B cell (primary cell): ENCODE results near the gene PSME1. TPM values are rescaled to one million over a fixed set of nuclear protein-coding genes. Genes with fewer than 3 reads are reported as not detected.

Source experiments
- ATAC-seq: fragments of 200-7000 bp; cut with Tn5 transposase; one replicate; pipeline ENCODE4 v1.10.0; 2021; ENCODE audit warnings: low read depth, mild to moderate bottlenecking, moderate number of reproducible peaks, moderate library complexity
- CTCF ChIA-PET: fragments of 350-600 bp; sonication (Branson Sonifier 250); formaldehyde crosslinking; loops from one replicate; lab custom pipeline; 2021; ENCODE audit warnings: antibody characterized with exemption, inconsistent platforms; lab: Charles Lee
- POLR2A ChIA-PET: fragments of 350-600 bp; sonication (Branson Sonifier 250); formaldehyde crosslinking; loops from one replicate; lab custom pipeline; 2021; ENCODE audit warnings: antibody characterized with exemption; lab: Charles Lee
- DNase-seq: peaks from one replicate; pipeline ENCODE4 v3.0.0; 2013
- H2AFZ ChIP-seq: 2 replicates; pipeline ENCODE4 v1.6.1; 2012; ENCODE audit warnings: mild to moderate bottlenecking, low read depth, low read length; ENCODE audit not compliant: insufficient read depth, poor library complexity, severe bottlenecking
- H3K27ac ChIP-seq, 2 donors: 1 replicate in 1 of 2; 2 replicates in 1 of 2; pipeline ENCODE4 v1.5.1; 2012 to 2013; ENCODE audit warnings: low read length in 2 of 2, mild to moderate bottlenecking in 2 of 2, moderate library complexity in 1 of 2
- H3K27me3 ChIP-seq, 4 experiments: fragments of 200-600 bp in 1 of 4; sonication (generic) in 1 of 4; replicated peaks in 1 of 4; 1 replicate in 2 of 4; 2 replicates in 2 of 4; pipeline versions ENCODE4 v1.6.1 to v1.7.0; 2013 to 2016; ENCODE audit warnings: low read length in 3 of 4, mild to moderate bottlenecking in 2 of 4, mixed read lengths in 1 of 4, moderate library complexity in 1 of 4; ENCODE audit not compliant: insufficient read depth in 4 of 4, control insufficient read depth in 3 of 4; ENCODE audit errors: control extremely low read depth in 1 of 4
- H3K36me3 ChIP-seq, 2 experiments: replicated peaks in 1 of 2; 1 replicate in 1 of 2; 2 replicates in 1 of 2; pipeline versions ENCODE4 v1.6.1 to v1.7.1; 2013; ENCODE audit warnings: low read length in 1 of 2; ENCODE audit not compliant: insufficient read depth in 2 of 2, control insufficient read depth in 1 of 2; ENCODE audit errors: control extremely low read depth in 1 of 2, extremely low read depth in 1 of 2
- H3K4me1 ChIP-seq, 2 donors: fragments of 200-600 bp in 1 of 2; sonication (generic) in 1 of 2; 1 replicate in 1 of 2; 2 replicates in 1 of 2; pipeline versions ENCODE4 v1.5.1 to v1.6.1; 2013 to 2017; ENCODE audit warnings: low read length in 2 of 2; ENCODE audit not compliant: control insufficient read depth in 2 of 2, insufficient read depth in 2 of 2
- H3K4me2 ChIP-seq: replicated peaks from 2 replicates; pipeline ENCODE3; 2012; ENCODE audit warnings: mild to moderate bottlenecking, low read depth, low read length; ENCODE audit not compliant: poor library complexity, severe bottlenecking
- H3K4me3 ChIP-seq, 5 experiments: fragments of 200-600 bp in 1 of 5; sonication (generic) in 1 of 5; 1 replicate in 3 of 5; 2 replicates in 2 of 5; pipeline versions ENCODE4 v1.5.1 to v1.7.0; 2011 to 2016; ENCODE audit warnings: low read length in 4 of 5, mild to moderate bottlenecking in 4 of 5, low read depth in 2 of 5, control low read depth in 1 of 5, moderate library complexity in 1 of 5; ENCODE audit not compliant: insufficient read depth in 1 of 5; ENCODE audit errors: control extremely low read depth in 1 of 5, extremely low read depth in 1 of 5
- H3K79me2 ChIP-seq: fragments of 200-600 bp; sonication (generic); one replicate; pipeline ENCODE4 v1.6.0; 2016; ENCODE audit warnings: low read length; ENCODE audit not compliant: control insufficient read depth, insufficient read depth
- H3K9ac ChIP-seq: fragments of 200-600 bp; sonication (generic); 2 replicates; pipeline ENCODE4 v1.6.1; 2017; ENCODE audit warnings: mild to moderate bottlenecking, low read length, moderate library complexity
- H3K9me3 ChIP-seq, 3 donors: one replicate each; pipeline versions ENCODE4 v1.6.1 to v1.7.1; 2013; ENCODE audit warnings: low read length in 2 of 3; ENCODE audit not compliant: control insufficient read depth in 2 of 3, insufficient read depth in 1 of 3; ENCODE audit errors: control extremely low read depth in 1 of 3
- H4K20me1 ChIP-seq: 2 replicates; pipeline ENCODE4 v1.6.0; 2012; ENCODE audit warnings: mild to moderate bottlenecking, low read length; ENCODE audit not compliant: insufficient read depth, control insufficient read depth, poor library complexity, severe bottlenecking
- H3K27ac Mint-ChIP-seq: one replicate; pipeline ENCODE4 v1.8.0; 2021; ENCODE audit warnings: mixed read lengths
- H3K27me3 Mint-ChIP-seq: one replicate; pipeline ENCODE4 v1.8.0; 2021; ENCODE audit warnings: mixed read lengths
- H3K4me1 Mint-ChIP-seq: one replicate; pipeline ENCODE4 v1.8.0; 2021; ENCODE audit warnings: mixed read lengths
- H3K4me3 Mint-ChIP-seq: one replicate; pipeline ENCODE4 v1.8.0; 2021; ENCODE audit warnings: mixed read lengths
- H3K9me3 Mint-ChIP-seq: one replicate; pipeline ENCODE4 v1.8.0; 2022; ENCODE audit warnings: mixed read lengths; ENCODE audit not compliant: insufficient read depth
- EZH2 ChIP-seq: IDR thresholded peaks from 2 replicates; pipeline ENCODE4 v1.6.1; 2012; ENCODE audit warnings: borderline replicate concordance, low read depth, mild to moderate bottlenecking, moderate library complexity, low read length; ENCODE audit not compliant: insufficient read depth, poor library complexity, severe bottlenecking
- WGBS: methylation state at CpG from one replicate; pipeline ENCODE4 v1.1.5; 2013; ENCODE audit warnings: missing lambda C conversion rate; ENCODE audit not compliant: insufficient coverage; 5-methylcytosine and 5-hydroxymethylcytosine counted together
- intact Hi-C: fragments of 100-400 bp; cut with micrococcal nuclease; formaldehyde crosslinking; loops from one replicate; pipeline ENCODE4 v1.10.0; 2022
- polyA plus RNA-seq: library from polyadenylated mRNA; depleted of rRNA; stranded (reverse); fragments of >200 nt; gene quantifications from 2 replicates; pipeline ENCODE4 v1.2.3, GENCODE V29; 2012
- total RNA-seq, 2 donors: library from RNA; stranded (reverse); fragments of 120-200 nt in 1 of 2; gene quantifications; 1 replicate in 1 of 2; 2 replicates in 1 of 2; pipeline versions ENCODE4 v1.2.3 to v1.2.4, GENCODE V29; 2013 to 2022
- TF ChIP-seq, protein P1 (sequence below): fragments of 200-600 bp; IDR thresholded peaks from one replicate; pipeline ENCODE4 v1.8.0; 2022; ENCODE audit warnings: antibody characterized with exemption, mild to moderate bottlenecking

PSME1 gene
- total and polyA plus RNA-seq, 2 donors (not counting 1 experiment from before 2014, with no cell fraction given): 237 to 257 TPM

GRCh38 chr14:24133735-24134134 lies 2.3 kb upstream of the PSME1 start:
- TF ChIP-seq, protein P1, sequence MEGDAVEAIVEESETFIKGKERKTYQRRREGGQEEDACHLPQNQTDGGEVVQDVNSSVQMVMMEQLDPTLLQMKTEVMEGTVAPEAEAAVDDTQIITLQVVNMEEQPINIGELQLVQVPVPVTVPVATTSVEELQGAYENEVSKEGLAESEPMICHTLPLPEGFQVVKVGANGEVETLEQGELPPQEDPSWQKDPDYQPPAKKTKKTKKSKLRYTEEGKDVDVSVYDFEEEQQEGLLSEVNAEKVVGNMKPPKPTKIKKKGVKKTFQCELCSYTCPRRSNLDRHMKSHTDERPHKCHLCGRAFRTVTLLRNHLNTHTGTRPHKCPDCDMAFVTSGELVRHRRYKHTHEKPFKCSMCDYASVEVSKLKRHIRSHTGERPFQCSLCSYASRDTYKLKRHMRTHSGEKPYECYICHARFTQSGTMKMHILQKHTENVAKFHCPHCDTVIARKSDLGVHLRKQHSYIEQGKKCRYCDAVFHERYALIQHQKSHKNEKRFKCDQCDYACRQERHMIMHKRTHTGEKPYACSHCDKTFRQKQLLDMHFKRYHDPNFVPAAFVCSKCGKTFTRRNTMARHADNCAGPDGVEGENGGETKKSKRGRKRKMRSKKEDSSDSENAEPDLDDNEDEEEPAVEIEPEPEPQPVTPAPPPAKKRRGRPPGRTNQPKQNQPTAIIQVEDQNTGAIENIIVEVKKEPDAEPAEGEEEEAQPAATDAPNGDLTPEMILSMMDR: no peak
- no peak for TF ChIP-seq EZH2
- no peak overlapping the region for H3K27ac Mint-ChIP-seq

GRCh38 chr14:24135584-24135833 lies 485 bp upstream of the PSME1 start:
- peaks cover 0 to 27% of the 10 kb centered on the region in 2 experiments for H3K36me3 ChIP-seq
- ATAC-seq: no peak
- peaks cover 46% of the 10 kb centered on the region for H3K79me2 ChIP-seq
- H4K20me1 ChIP-seq: peaks cover 11% of the 10 kb centered on the region
- Mint-ChIP-seq H3K4me3 (peak overlapping the region; percentile 91), H3K9me3 (no peaks in the 10 kb centered on the region), H3K27me3 (no peaks in the 10 kb centered on the region), H3K27ac (peak overlapping the region; percentile 94), H3K4me1 (peaks cover 52% of the 10 kb centered on the region)
- H3K27ac ChIP-seq: peak overlapping the region; percentile 37 to 97
- H3K27me3 ChIP-seq: no peaks in the 10 kb centered on the region
- H3K9ac ChIP-seq: peak overlapping the region; percentile 97
- peak overlapping the region in 4 of 5 experiments; percentile 65 to 96 (median 80) for H3K4me3 ChIP-seq
- peaks cover 29 to 39% of the 10 kb centered on the region in 2 donors for H3K4me1 ChIP-seq
- no peak for TF ChIP-seq EZH2
- intact Hi-C loops: no loop called here
- WGBS: 5% methylated on average over 9 of the region's 9 CpGs
- H3K4me2 ChIP-seq: peak overlapping the region; percentile 90
- CTCF ChIA-PET: interaction anchor here (1.0 to 4.6 kb wide), 10 partner anchors 8 to 198 kb away, joined by 3 to 43 read pairs (median 6); partner anchors contain the start of genes DCAF11, IRF9, MDP1 and NRL
- POLR2A ChIA-PET: interaction anchor here (0.5 to 3.3 kb wide), 17 partner anchors 11 to 295 kb away, joined by 3 to 49 read pairs (median 4); partner anchors contain the start of genes CHMP4A, DCAF11, IPO4 and IRF9
- peak overlapping the region; percentile 96 for H2AFZ ChIP-seq
- DNase-seq: no peak
- no peaks in the 10 kb centered on the region for H3K9me3 ChIP-seq

More at GRCh38 chr14:24133735-24134134, 2.3 kb upstream of the PSME1 start:
- Histone ChIP-seq H3K27ac (no peak overlapping the region), H2AFZ (no peak overlapping the region), H3K9ac (no peak overlapping the region), H3K9me3 (no peaks in the 10 kb centered on the region), H4K20me1 (peaks cover 11% of the 10 kb centered on the region), H3K4me2 (no peak overlapping the region), H3K4me3 (no peak overlapping the region), H3K79me2 (peaks cover 35% of the 10 kb centered on the region), H3K36me3 (peaks cover 0 to 17% of the 10 kb centered on the region in 2 experiments), H3K4me1 (peaks cover 28 to 29% of the 10 kb centered on the region in 2 donors), H3K27me3 (no peaks in the 10 kb centered on the region)
- ATAC-seq: no peak
- Mint-ChIP-seq H3K4me3 (no peak overlapping the region), H3K9me3 (no peaks in the 10 kb centered on the region), H3K4me1 (peaks cover 37% of the 10 kb centered on the region), H3K27me3 (no peaks in the 10 kb centered on the region)
- WGBS: no CpG with 5 or more reads among the region's 1 CpG
- intact Hi-C loops: no loop called here
- POLR2A ChIA-PET: interaction anchor here (1.3 kb wide), 2 partner anchors 18 to 20 kb away, joined by 3 to 10 read pairs; no protein-coding TSS in a partner anchor
- DNase-seq: no peak
- CTCF ChIA-PET: interaction anchor here (0.7 to 3.0 kb wide), 5 partner anchors 17 to 28 kb away, joined by 3 to 12 read pairs (median 6); partner anchors contain the start of genes IRF9 and NRL
